HEK293T (cell line): Measurements from ENCODE around the gene MAPT.

Experiments
- CTCF ChIA-PET: fragments of 350-600 bp; formaldehyde crosslinking; extraction: SDS; loops from one replicate; lab custom pipeline; 2021; ENCODE audit warnings: antibody characterized with exemption, inconsistent platforms; lab: Yijun Ruan, JAX
- POLR2A ChIA-PET: fragments of 350-600 bp; formaldehyde crosslinking; extraction: SDS; loops from one replicate; lab custom pipeline; 2020; ENCODE audit warnings: antibody characterized with exemption, inconsistent platforms; lab: Yijun Ruan, JAX
- DNase-seq: peaks from one replicate; pipeline ENCODE4 v3.0.0; 2012; ENCODE audit warnings: mixed read lengths; ENCODE audit errors: extremely low spot score
- ARNT ChIP-seq: fragments of 450-650 bp; IDR thresholded peaks from 2 replicates; pipeline ENCODE4 v1.6.1; 2017; ENCODE audit warnings: mild to moderate bottlenecking
- BHLHE40 ChIP-seq: fragments of 450-650 bp; IDR thresholded peaks from 2 replicates; pipeline ENCODE4 v1.6.1; 2016; ENCODE audit warnings: mild to moderate bottlenecking, moderate library complexity, borderline replicate concordance
- CTBP1 ChIP-seq: fragments of 450-650 bp; IDR thresholded peaks from 2 replicates; pipeline ENCODE4 v1.6.1; 2016; ENCODE audit warnings: borderline replicate concordance
- ELF4 ChIP-seq: fragments of 450-650 bp; IDR thresholded peaks from 2 replicates; pipeline ENCODE4 v1.6.1; 2017; ENCODE audit warnings: antibody characterized with exemption
- FOXA1 ChIP-seq: fragments of 450-650 bp; IDR thresholded peaks from 2 replicates; pipeline ENCODE4 v1.6.1; 2016; ENCODE audit warnings: mild to moderate bottlenecking
- FOXK2 ChIP-seq: fragments of 450-650 bp; IDR thresholded peaks from 2 replicates; pipeline ENCODE4 v1.6.1; 2016; ENCODE audit warnings: mild to moderate bottlenecking
- FOXM1 ChIP-seq: fragments of 450-650 bp; IDR thresholded peaks from 2 replicates; pipeline ENCODE4 v1.6.1; 2017; ENCODE audit warnings: mild to moderate bottlenecking, borderline replicate concordance
- HDGF ChIP-seq: fragments of 450-650 bp; IDR thresholded peaks from 2 replicates; pipeline ENCODE4 v1.6.1; 2017; ENCODE audit warnings: antibody characterized with exemption, borderline replicate concordance
- L3MBTL2 ChIP-seq: fragments of 450-650 bp; conservative IDR thresholded peaks from 2 replicates; pipeline ENCODE4 v1.6.1; 2016; ENCODE audit warnings: mild to moderate bottlenecking
- LEF1 ChIP-seq: fragments of 450-650 bp; IDR thresholded peaks from 2 replicates; pipeline ENCODE4 v1.6.1; 2017; ENCODE audit warnings: mild to moderate bottlenecking, borderline replicate concordance
- NFRKB ChIP-seq: fragments of 450-650 bp; IDR thresholded peaks from 2 replicates; pipeline ENCODE4 v1.6.1; 2016; ENCODE audit warnings: mild to moderate bottlenecking, moderate library complexity
- PKNOX1 ChIP-seq: fragments of 450-650 bp; IDR thresholded peaks from 2 replicates; pipeline ENCODE4 v1.6.1; 2016
- SP1 ChIP-seq: fragments of 450-650 bp; IDR thresholded peaks from 2 replicates; pipeline ENCODE4 v1.6.1; 2017
- SUZ12 ChIP-seq: fragments of 450-650 bp; IDR thresholded peaks from 2 replicates; pipeline ENCODE4 v1.6.1; 2016; ENCODE audit warnings: mild to moderate bottlenecking
- TARDBP ChIP-seq: fragments of 450-650 bp; IDR thresholded peaks from 2 replicates; pipeline ENCODE4 v1.6.1; 2016
- ZNF384 ChIP-seq: fragments of 450-650 bp; IDR thresholded peaks from 2 replicates; pipeline ENCODE4 v1.6.1; 2016

Gene MAPT

GRCh38 chr17:46029627-46030026 lies 135.3 kb downstream of the MAPT start:
- TF ChIP-seq NFRKB (no peak), PKNOX1 (no peak), ARNT (no peak), BHLHE40 (no peak), FOXA1 (no peak), ZNF384 (no peak), TARDBP (no peak), CTBP1 (no peak), SP1 (no peak), FOXK2 (no peak), LEF1 (no peak), SUZ12 (no peak), HDGF (no peak), L3MBTL2 (no peak)
- POLR2A ChIA-PET = no interaction called here
- DNase-seq = no peak
- CTCF ChIA-PET = interaction anchor here (0.6 to 1.2 kb wide), 2 partner anchors 15 to 69 kb away, joined by 9 to 13 read pairs; no protein-coding TSS in a partner anchor

GRCh38 chr17:46030752-46031151 lies 136.4 kb downstream of the MAPT start:
- ChIA-PET POLR2A (no interaction called here), CTCF (no interaction called here)
- no peak for DNase-seq
- TF ChIP-seq PKNOX1 (no peak), ZNF384 (no peak), SUZ12 (no peak), FOXM1 (no peak), TARDBP (no peak), ARNT (no peak), CTBP1 (no peak), ELF4 (no peak), BHLHE40 (no peak), HDGF (no peak), FOXA1 (no peak), SP1 (no peak), L3MBTL2 (no peak), LEF1 (no peak), FOXK2 (no peak), NFRKB (no peak)

- CTCF ChIA-PET = no interaction called here
- POLR2A ChIA-PET = no interaction called here
- TF ChIP-seq ZNF384 (no peak), FOXM1 (no peak), SUZ12 (no peak), ELF4 (no peak)
- no peak for DNase-seq
These were observed 137.1 kb downstream of the MAPT start for GRCh38 chr17:46031440-46031839.

- POLR2A ChIA-PET = no interaction called here
- TF ChIP-seq ZNF384 (no peak), HDGF (no peak), BHLHE40 (no peak), TARDBP (no peak), FOXK2 (no peak), SUZ12 (no peak), NFRKB (no peak), SP1 (no peak), PKNOX1 (no peak), LEF1 (no peak), FOXA1 (no peak), L3MBTL2 (no peak), ARNT (no peak), ELF4 (no peak), CTBP1 (no peak), FOXM1 (no peak)
- DNase-seq = no peak
- CTCF ChIA-PET = interaction anchor here (1.7 kb wide), 1 partner anchor 13 kb away, joined by 9 read pairs; no protein-coding TSS in a partner anchor
These were observed 137.6 kb downstream of the MAPT start for GRCh38 chr17:46031920-46032319.

- TF ChIP-seq ARNT (no peak), LEF1 (no peak), TARDBP (no peak), FOXA1 (no peak), ELF4 (no peak), BHLHE40 (no peak), NFRKB (no peak), ZNF384 (no peak), FOXK2 (no peak), L3MBTL2 (no peak), CTBP1 (no peak)
- POLR2A ChIA-PET = no interaction called here
- DNase-seq = no peak
- CTCF ChIA-PET = interaction anchor here (1.7 kb wide), 1 partner anchor 12 kb away, joined by 9 read pairs; no protein-coding TSS in a partner anchor
These were observed 138.6 kb downstream of the MAPT start for GRCh38 chr17:46032909-46033308.

GRCh38 chr17:46033392-46033791 lies 139.0 kb downstream of the MAPT start:
- POLR2A ChIA-PET = no interaction called here
- no peak for DNase-seq
- TF ChIP-seq FOXA1 (no peak), ZNF384 (no peak), SP1 (no peak), HDGF (no peak), PKNOX1 (no peak), LEF1 (no peak), FOXK2 (no peak), CTBP1 (no peak)
- CTCF ChIA-PET = interaction anchor here (1.7 kb wide), 1 partner anchor 12 kb away, joined by 9 read pairs; no protein-coding TSS in a partner anchor
